Mucosa of descending colon (tissue), 3 donors: Measurements from ENCODE around the gene KLF17. TPM values are rescaled to one million over a fixed set of nuclear protein-coding genes. Genes with fewer than 3 reads are reported as not detected.
A peak's percentile ranks its signal among the peaks of the same experiment; 100 is the strongest.

Experiments used
- ATAC-seq: fragments of 200-7000 bp; cut with Tn5 transposase; one replicate; pipeline ENCODE4 v1.9.1; 2020; ENCODE audit warnings: mild to moderate bottlenecking, moderate library complexity
- DNase-seq, 3 donors: peaks; one replicate each; pipeline ENCODE4 v3.0.0-alpha.2; 2020
- H3K36me3 ChIP-seq: fragments of 200-600 bp; one replicate; pipeline ENCODE4 v1.8.0; 2021; ENCODE audit warnings: low read depth, mild to moderate bottlenecking
- H3K4me1 ChIP-seq: fragments of 200-600 bp; one replicate; pipeline ENCODE4 v1.8.0; 2021; ENCODE audit warnings: low read depth, mild to moderate bottlenecking
- H3K4me3 ChIP-seq: fragments of 200-600 bp; one replicate; pipeline ENCODE4 v1.8.0; 2021; ENCODE audit warnings: mild to moderate bottlenecking
- H3K9me3 ChIP-seq: fragments of 200-600 bp; one replicate; pipeline ENCODE4 v1.8.0; 2021; ENCODE audit warnings: mild to moderate bottlenecking
- intact Hi-C, 2 donors: fragments of 100-400 bp; cut with DNase I in 1 of 2; cut with micrococcal nuclease in 1 of 2; formaldehyde crosslinking; loops; one replicate each; pipeline versions ENCODE4 v1.11.0 to v1.11.1; 2022; cut with DNase I, micrococcal nuclease
- total RNA-seq, 3 donors: library from RNA; stranded (reverse); fragmentation: NEBNext Ultra II Directional in 2 of 3; extraction: Animal tissue kit (Norgen Biotek cat#: 25700) in 2 of 3; gene quantifications; one replicate each; pipeline versions ENCODE4 v1.2.1 to v1.2.4, GENCODE V29; 2021 to 2023
- TF ChIP-seq, protein P1 (sequence below): fragments of 200-600 bp; IDR thresholded peaks from one replicate; pipeline ENCODE4 v1.8.0; 2022; ENCODE audit warnings: antibody characterized with exemption, mild to moderate bottlenecking
- donor health status: DM: no; HTN: no; CAD: no; lungs with moderate emphysema.
- donor health status: DM: no; HTN: no; CAD: no.
- donor health status: DM: no; HTN: yes; CAD: no.

KLF17 gene
- total RNA-seq, 3 donors from 2014 or later = 0.13 TPM; not detected in 2

- TF ChIP-seq, protein P1, sequence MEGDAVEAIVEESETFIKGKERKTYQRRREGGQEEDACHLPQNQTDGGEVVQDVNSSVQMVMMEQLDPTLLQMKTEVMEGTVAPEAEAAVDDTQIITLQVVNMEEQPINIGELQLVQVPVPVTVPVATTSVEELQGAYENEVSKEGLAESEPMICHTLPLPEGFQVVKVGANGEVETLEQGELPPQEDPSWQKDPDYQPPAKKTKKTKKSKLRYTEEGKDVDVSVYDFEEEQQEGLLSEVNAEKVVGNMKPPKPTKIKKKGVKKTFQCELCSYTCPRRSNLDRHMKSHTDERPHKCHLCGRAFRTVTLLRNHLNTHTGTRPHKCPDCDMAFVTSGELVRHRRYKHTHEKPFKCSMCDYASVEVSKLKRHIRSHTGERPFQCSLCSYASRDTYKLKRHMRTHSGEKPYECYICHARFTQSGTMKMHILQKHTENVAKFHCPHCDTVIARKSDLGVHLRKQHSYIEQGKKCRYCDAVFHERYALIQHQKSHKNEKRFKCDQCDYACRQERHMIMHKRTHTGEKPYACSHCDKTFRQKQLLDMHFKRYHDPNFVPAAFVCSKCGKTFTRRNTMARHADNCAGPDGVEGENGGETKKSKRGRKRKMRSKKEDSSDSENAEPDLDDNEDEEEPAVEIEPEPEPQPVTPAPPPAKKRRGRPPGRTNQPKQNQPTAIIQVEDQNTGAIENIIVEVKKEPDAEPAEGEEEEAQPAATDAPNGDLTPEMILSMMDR = no peak
- Histone ChIP-seq H3K36me3 (no peaks in the 10 kb centered on the region), H3K4me3 (no peak overlapping the region), H3K9me3 (no peaks in the 10 kb centered on the region), H3K4me1 (peaks cover 4% of the 10 kb centered on the region)
- intact Hi-C loops = no loop called here
- ATAC-seq (peak; percentile 69), DNase-seq (no peak)
These were observed 42.6 kb upstream of the KLF17 start for GRCh38 chr1:44076066-44076465.

DNA sequence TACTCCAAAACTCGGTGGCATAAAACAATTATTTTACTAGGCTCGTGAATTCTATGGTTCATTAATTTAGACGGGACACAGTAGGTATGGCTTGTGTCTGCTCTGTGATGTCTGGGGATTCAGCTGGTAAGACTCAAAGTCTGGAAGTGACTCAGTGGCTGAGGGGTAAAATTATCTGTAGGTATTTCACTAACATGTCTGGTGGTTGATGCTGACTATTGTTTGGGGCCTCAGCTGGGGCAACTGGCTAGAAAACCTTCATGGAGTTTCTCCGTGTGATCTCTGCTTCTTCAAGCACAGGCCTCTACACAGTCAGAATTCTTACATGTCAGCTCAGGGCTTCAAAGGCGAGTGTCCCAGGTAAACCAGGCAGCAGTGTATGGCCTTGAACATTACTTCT, 41.2 kb upstream of the KLF17 start:
- peaks cover 4% of the 10 kb centered on the region for H3K4me1 ChIP-seq
- DNase-seq (no peak), ATAC-seq (no peak)
- H3K9me3 ChIP-seq = no peaks in the 10 kb centered on the region
- no peak overlapping the region for H3K4me3 ChIP-seq
- no peaks in the 10 kb centered on the region for H3K36me3 ChIP-seq
- intact Hi-C loops = no loop called here
- TF ChIP-seq, protein P1 = no peak

DNA sequence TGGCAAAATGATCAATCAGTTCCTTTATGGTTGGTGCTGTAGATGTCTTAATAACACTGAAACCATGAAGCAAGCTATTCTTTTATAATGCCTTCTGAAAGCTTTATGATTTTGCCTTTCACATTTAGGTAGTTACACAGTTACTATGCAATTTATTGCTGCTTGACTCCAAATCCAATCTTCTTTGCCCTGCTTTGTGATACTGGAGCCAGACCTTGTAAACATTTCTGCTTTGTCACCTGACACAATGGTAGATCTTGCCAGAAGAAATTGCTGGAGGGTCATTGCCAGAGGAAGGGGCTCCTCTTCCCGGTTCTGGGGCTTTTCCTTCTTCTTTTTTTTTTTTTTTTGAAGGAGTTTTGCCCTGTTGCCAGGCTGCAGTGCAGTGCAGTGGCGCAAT, 40.5 kb upstream of the KLF17 start:
- no peak overlapping the region for H3K4me3 ChIP-seq
- DNase-seq (peak in 1 of 3 donors; percentile 21), ATAC-seq (peak; percentile 82)
- H3K9me3 ChIP-seq = no peaks in the 10 kb centered on the region
- TF ChIP-seq, protein P1 = no peak
- intact Hi-C loops = no loop called here
- H3K36me3 ChIP-seq = no peaks in the 10 kb centered on the region
- peaks cover 4% of the 10 kb centered on the region for H3K4me1 ChIP-seq

- no peak overlapping the region for H3K4me3 ChIP-seq
- DNase-seq (no peak), ATAC-seq (no peak)
- H3K9me3 ChIP-seq = no peaks in the 10 kb centered on the region
- no peaks in the 10 kb centered on the region for H3K36me3 ChIP-seq
- TF ChIP-seq, protein P1 = no peak
- peaks cover 4% of the 10 kb centered on the region for H3K4me1 ChIP-seq
- intact Hi-C loops = no loop called here
These were observed 39.1 kb upstream of the KLF17 start for GRCh38 chr1:44079566-44079965.

DNA sequence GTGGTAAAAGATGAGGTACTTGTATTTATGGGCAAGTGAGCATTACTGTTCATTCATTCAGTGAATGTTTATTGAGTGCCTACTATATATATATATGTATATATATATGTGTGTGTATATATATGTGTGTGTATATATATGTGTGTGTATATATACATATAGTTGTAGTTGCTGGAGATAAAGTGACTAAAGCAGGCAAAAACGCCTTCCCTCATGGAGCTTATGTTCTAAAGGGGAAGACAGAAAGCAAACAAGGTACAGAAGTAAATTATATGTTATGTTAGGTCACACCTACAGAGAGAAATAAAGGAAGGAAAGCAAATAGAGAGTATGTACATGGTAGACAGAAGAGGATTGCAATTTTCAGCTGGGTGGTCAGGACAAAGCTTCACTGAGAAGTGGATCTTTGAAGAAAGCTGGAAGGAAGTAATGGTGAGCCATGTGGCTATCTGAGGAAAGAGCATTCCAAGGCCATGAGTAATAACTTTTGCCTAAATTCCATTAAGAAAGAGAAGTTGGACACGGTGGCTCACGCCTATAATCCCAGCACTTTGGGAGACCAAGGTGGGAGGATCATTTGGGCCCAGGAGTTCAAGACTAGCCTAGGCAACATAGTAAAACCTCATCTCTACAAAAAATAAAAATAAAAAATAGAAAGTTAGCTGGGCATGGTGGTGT, 33.5 kb upstream of the KLF17 start:
- ATAC-seq (no peak), DNase-seq (no peak)
- intact Hi-C loops = no loop called here
- Histone ChIP-seq H3K4me1 (no peaks in the 10 kb centered on the region), H3K9me3 (no peaks in the 10 kb centered on the region), H3K36me3 (no peaks in the 10 kb centered on the region), H3K4me3 (no peak overlapping the region)
- TF ChIP-seq, protein P1 = no peak
